ENCODE results near the gene EIF2B5.

EIF2B5 gene

DNA sequence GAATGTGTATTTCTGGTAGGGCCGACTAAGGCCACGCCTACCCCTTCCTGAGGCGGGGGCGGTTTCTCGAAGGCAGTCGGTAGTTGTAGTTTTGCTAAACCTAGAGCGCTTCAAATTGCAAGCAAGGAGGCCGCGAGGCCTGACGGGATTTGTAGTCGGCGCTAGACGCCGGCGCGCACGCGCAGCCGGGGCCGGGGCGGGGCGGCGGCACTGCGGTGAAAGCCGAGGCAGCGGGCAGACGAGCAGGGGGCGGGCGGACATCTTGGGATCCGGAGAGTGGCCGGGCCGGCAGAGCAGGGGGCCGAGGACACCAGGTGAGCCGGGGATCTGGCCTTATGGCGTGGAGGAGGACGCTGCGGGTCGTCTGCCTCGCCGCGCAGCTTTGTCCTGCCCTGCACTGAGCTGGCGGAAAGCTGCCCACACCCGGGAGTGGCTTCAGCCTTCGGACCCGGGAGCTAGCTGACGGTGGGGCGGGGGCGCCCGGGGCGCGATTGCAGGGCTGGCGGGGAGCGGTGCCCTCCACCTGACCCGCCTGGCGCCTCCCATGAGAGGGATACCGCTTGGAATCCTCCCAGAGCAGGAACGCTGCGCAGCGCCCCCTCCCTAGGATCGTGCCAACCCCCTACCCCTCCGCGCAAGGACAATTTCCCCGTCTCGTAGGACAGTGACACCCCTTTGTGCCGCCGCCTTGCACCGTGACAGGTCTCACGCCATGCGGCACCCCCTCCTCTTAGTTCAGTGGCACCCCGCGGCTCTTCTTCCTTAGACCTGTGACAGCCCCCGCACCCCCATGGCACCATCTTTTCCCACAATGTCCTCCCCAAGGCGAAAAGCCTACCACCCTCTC lies 39.7 kb downstream of the EIF2B5 start, which contains the start of gene AP2M1:
Gene AP2M1, plus strand, starts transcription at position 210 of the 847 bp plus-strand sequence. CDS start 2,139 bp downstream, outside the sequence.
- DNase-seq: peak; percentile 100

DNA sequence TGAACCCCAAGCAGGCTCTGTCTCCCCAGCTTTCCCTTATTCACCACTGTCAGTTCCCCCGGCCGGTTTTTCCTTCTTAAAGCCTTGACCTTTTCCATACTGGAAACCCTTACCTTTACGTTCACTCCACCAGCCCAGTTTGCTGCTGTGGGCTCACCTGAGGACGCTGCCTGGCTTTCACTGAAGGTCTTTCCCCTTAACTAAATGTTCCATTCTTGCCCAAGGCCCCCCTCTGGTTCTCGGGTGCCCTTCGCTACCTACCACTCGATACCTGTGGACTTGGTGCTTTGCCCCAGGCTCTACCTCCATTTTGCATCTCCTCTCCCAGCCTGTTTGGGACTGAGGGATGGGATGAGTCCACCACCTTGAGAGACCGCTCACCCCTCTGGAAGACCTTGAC lies 40.3 kb downstream of the EIF2B5 start:
- DNase-seq: no peak

DNA sequence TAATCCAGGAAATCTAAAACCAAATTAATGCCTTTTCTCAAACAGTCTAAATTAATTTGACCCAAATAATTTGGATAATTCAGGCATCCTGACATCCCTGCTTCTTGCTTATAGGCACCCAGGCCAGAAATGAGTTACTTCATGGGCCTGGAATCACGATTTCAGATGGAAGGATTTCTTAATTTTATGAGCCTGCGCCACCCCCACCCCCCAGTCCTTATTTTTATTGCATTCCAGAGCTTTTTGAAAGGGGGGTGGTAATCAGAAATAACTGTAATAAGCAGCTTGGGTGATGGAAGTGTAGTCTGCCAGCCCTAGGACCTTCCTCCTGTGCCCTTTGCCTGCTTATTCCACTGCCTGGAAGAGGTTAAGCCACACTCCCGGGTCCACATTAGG lies 40.8 kb downstream of the EIF2B5 start:
- no peak for DNase-seq

DNA sequence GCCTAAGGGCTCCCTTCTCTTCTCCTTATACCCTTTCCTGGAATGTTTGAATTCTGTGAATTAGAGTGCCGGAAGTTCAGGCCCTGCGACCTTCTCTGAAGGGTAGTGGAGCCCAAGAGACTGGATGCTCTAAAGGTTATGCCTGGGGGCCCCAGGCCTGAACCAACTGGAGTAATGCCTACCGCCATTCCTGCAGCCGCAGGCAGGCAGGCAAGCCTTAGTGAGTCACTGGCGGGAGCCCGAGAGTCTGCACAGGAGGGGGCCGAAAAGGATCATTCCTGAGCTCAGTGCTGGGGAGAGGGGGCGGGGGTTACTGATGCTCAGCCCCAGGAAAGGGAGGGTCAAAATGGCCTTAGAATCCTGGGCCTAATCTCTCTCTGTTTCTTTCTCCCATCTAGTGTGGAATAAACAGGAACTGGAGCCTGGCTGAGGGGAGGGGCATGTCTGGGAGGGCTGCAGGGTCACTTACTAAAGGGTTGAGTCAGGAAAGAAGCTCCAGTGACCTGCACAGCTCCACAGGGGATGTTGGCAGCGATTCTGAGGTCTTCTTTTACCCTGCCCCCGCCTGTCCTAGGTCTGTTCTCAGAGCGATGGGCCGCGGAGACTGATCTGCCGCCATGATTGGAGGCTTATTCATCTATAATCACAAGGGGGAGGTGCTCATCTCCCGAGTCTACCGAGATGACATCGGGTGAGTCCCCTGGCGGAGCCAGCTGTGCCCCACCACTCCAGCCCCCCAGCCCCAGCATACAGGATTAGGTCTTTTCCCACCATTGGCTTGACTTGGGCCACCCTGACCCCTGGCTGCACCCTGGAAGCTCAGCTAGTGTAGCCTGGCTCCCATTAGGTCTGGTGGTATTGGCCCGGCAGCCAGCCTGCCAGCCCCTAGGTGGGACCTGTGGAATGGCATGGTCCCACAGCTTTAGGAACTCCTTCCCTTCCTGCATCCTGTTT lies 41.5 kb downstream of the EIF2B5 start:
- DNase-seq: peak; percentile 98

DNA sequence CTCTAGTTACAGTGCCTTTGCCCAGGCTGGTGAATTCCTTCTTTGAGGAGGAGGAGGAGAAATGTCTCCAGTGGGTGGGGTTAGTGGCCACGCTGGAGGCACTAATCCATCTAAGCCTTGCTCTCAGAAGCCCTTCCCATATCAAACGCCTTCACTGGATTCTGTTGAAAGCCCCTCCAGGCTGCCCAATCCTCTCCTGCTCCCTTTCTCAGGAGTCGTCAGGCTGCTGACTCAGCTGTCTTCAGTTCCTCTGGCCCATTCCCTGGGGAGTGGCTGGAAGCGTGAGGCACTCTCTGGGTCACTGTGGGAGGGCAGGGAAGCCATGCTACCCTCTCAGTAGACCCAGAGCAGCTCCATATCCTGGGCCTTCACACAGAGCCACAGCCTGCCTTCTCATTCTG lies 42.2 kb downstream of the EIF2B5 start:
- DNase-seq: peak; percentile 81

DNA sequence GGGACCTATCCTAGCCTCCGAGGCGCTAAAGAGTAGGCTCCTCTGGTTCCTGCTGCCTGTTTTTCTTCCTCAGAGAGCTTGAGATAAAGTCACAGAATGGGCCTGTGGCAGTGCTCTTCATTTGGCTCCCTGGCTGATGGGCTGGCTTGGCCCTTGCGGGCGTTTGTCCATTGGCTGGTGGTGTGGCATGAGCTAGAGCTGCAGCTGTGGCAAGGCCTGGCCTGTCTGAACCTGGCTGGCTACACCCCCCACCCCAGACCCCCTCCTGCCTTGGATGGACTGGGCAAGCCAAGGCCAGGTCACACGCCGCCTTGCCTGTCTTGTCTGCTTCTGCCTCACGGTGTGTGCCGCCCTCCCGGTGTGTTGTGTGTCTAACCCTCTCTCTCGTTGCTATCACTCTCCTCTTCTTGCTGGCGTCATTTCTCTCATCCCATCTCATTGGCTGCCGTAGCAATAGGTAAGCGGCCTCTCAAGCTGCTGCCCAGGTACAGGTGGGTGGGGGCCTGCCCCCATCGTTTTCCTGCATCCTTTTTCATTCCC lies 42.7 kb downstream of the EIF2B5 start:
- no peak for DNase-seq

DNA sequence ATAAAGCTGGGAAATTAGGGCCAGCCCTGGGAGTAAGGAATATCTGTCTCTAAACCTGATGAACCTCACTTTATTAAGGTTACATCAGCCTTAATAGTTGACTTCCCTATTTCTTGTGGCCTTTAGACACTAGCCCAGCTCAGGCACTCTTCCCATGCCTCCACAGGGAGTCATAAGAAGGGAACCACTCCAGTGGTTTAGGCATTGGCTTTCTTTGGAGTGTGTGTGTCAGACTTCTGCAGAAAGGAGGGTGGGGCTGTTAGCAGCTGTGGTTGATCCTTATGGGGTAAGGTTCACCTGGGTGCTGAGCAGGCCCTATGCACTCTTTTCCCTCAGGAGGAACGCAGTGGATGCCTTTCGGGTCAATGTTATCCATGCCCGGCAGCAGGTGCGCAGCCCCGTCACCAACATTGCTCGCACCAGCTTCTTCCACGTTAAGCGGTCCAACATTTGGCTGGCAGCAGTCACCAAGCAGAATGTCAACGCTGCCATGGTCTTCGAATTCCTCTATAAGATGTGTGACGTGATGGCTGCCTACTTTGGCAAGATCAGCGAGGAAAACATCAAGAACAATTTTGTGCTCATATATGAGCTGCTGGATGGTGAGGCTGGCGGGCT lies 43.5 kb downstream of the EIF2B5 start:
- no peak for DNase-seq

DNA sequence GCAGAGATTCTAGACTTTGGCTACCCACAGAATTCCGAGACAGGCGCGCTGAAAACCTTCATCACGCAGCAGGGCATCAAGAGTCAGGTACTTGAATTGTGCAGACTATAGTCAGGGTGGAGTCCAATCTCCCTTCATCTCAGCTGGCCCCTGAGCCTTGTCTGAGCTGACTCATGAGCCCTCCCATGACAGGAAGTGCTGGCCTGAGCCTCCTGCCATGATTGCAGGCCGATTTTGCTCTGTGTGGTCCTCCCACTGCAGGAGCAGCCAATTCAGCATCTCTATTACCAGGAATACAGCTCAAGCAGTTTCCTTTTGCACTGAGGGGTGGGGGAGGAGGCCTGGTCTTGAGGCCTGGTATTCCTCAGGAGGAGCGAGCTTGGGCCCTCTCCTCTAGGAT lies 45.0 kb downstream of the EIF2B5 start:
- DNase-seq: no peak

DNA sequence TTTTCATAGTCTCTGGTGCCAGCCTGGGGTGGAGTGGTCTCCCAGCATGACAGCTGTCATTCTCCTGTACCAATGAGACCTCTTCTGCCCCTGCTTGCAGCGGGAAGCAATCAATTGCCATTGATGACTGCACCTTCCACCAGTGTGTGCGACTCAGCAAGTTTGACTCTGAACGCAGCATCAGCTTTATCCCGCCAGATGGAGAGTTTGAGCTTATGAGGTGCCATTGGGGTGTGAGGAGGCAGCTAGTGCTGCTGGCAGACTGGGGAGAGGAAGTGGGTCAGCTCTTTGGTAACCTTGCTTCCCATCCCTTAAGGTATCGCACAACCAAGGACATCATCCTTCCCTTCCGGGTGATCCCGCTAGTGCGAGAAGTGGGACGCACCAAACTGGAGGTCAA lies 46.4 kb downstream of the EIF2B5 start:
- no peak for DNase-seq

DNA sequence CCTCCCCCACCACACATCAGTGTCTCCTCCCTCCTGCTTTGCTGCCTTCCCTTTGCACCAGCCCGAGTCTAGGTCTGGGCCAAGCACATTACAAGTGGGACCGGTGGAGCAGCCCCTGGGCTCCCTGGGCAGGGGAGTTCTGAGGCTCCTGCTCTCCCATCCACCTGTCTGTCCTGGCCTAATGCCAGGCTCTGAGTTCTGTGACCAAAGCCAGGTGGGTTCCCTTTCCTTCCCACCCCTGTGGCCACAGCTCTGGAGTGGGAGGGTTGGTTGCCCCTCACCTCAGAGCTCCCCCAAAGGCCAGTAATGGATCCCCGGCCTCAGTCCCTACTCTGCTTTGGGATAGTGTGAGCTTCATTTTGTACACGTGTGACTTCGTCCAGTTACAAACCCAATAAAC lies 48.5 kb downstream of the EIF2B5 start:
- no peak for DNase-seq

DNA sequence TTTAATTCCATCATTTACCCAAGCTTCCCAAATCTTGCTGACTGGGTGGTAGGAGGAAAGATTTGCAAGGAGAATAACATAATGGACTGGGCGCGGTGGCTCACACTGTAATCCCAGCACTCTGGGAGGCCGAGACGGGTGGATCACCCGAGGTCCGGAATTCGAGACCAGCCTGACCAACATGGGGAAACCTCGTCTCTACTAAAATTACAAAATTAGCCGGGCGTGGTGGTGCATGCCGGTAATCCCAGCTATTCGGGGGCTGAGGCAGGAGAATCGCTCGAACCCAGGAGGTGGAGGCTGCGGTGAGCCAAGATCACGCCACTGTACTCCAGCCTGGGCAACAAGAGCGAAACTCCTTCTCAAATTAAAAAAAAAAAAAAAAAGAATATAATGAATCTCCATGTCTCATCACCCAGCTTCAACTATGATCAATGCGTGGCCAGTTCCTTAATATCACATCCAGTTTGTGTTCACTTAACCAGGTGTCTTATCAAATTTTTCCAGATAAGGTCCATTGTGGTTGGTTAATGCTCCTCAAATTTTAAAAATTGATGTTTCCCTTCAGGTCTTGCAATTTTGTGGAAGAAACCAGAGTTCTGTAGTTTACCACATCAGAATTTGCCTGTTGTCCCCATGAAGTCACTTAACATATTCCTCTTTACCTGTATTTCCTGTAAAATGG lies 49.5 kb downstream of the EIF2B5 start:
- DNase-seq: no peak

DNA sequence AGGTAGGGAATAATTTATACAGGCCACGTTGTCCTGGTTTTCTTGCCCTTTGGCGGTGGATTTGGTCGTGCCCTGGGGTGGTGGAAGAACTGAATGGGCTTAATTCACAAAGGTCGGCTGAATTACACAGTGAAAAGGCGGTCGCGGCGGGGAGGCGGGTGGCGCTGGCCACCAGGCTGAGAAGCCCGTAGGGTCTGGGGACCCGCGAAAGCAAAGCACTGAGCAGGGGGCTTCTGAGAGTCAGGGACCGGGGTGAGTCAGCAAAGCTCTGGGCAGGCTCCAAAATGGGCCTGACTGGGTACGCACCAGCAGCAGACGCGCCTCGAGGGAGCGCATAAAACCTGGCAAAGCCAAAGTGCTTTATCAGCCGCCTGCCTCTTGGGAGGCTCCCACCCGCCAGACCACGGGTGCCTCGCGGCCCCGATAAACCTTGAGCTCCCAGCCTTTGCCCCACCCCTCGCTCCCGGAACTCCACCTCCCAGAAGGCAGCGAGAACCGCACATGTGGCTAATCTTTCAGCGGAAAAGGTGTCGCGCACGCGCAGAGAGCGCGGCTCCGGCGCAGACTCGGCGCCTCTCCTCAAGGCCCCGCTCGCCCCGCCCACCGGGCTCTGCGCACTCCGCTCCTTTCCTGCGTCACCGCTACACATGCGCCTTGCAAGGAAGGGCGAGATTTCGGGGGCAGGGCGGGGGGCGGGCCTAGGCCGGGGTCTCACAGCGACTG lies 50.5 kb downstream of the EIF2B5 start:
- DNase-seq: peak; percentile 99

DNA sequence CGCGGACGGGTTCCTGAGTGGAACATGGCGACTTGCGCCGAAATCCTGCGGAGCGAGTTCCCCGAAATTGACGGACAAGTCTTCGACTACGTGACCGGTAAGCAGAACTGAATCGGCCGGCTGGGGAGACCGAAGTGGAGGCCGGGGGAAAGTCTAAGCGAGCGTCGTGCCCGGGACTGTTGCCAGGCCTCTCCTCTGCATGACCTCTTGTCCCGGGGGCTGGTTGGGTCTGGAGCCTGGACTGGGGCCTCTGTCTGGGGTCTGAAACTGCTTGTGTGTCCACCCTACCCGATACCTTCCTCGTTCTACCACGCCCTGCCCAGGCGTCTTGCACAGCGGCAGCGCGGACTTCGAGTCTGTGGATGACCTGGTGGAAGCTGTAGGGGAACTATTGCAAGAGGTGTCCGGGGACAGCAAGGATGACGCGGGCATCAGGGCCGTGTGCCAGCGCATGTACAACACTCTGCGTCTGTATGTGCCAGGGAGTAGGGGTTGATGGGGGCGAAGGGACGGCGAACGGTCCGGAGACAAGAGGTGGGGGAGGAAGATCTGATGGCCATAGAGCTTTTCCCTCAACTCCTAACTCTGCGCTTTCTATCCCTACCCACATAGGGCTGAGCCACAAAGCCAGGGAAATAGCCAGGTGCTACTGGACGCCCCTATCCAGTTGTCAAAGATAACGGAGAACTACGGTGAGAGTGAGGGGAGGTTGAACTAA lies 51.2 kb downstream of the EIF2B5 start, which contains the start of gene ABCF3:
Gene ABCF3, plus strand, starts transcription at position 16 of the 718 bp plus-strand sequence. Its CDS starts 9 bp downstream, at position 25.
- peak; percentile 35 for DNase-seq

DNA sequence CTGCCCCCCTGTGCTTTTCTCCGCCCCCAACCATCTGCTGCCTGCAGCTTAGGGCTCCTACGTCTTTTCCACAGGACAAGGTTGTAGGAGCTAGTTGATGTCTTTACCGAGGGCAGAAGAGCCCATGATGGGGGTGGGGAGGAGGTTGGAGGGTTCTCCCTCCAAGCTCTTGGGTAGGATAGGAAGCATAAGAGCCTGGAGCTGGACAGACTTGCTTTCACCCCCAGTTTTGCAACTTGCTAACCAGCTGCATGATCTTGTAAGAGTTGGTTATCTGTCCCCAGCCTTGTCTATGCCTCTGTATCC lies 51.7 kb downstream of the EIF2B5 start:
- DNase-seq: no peak

DNA sequence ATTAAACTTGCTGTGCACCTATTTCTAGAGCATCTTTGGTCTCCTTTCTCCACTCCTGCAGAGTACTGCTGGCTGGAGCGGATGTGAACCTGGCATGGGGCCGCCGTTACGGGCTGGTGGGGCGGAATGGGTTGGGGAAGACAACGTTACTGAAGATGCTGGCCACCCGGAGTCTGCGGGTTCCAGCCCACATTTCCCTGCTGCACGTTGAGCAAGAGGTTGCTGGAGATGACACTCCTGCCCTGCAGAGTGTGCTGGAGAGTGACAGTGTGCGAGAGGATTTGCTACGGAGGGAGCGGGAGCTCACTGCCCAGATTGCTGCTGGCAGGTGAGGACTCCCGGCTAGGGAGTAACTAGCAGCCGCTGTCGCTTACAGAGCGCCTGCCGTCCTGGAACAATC lies 52.9 kb downstream of the EIF2B5 start:
- DNase-seq: no peak

DNA sequence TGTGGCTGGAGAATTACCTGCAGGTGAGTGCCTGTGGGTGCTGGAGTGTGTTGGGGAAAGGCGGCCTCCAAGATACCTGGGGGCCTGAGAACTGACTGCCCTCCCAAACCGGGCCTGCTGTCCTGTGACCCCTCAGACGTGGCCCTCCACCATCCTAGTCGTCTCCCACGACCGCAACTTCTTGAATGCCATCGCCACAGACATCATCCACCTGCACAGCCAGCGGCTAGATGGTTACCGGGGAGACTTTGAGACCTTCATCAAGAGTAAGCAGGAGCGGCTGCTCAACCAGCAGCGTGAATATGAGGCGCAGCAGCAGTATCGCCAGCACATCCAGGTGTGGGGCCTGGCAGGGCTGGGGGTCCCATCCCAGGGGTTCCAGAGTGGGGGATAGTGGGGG lies 54.3 kb downstream of the EIF2B5 start:
- DNase-seq: no peak

DNA sequence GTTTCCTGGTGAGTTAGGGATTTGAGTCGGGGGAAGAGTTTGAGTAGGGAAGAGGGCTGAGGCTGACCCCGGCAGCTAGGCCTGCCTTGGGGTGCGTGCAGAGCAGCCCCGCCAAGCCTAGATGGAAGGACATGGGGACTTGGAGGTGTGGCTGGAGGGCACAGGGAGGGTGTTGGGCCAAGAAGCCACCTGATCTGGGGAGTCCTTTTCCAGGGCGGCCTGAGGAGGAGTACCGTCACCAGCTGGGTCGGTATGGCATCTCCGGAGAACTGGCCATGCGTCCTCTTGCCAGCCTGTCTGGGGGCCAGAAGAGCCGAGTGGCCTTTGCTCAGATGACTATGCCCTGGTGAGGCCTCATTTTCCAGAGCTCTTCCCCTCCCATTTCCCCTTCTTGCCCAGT lies 57.7 kb downstream of the EIF2B5 start:
- no peak for DNase-seq

DNA sequence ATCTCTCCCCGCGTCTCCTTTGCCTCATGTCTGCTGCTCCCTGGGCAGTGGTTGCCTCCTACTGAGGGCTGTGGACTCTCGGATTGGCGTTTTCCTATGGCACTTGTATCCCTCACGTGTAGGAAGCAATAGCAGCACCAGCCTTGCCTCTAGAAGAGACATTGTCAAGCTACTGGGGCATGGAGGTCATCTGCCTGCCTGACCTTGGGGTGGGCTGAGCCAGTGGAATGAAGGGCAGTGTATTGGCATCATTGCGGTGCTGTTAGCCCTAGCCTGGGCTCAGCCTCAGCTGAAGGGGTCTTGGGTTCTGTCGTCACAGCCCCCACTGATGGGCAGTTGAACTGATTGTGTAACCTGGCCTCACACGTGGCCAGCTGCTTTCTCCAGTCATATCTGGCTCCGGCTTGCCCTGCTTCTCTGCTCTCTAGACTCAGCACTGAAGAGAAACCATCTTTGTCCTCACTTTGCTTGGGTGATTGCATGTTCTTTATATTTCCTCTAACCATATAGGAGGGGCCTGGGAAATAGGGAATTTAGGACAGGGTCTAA lies 58.9 kb downstream of the EIF2B5 start:
- DNase-seq: no peak
